Type B pancreatic cell (in vitro differentiated cells): ENCODE data around the gene SLC2A10. TPM values are rescaled to one million over a fixed set of nuclear protein-coding genes. Genes with fewer than 3 reads are reported as not detected.

ENCODE experiments used
- DNase-seq: peaks from one replicate; pipeline ENCODE4 v3.0.0; 2021; ENCODE audit warnings: mixed read lengths; ENCODE audit not compliant: unreplicated experiment; ENCODE audit errors: extremely low spot score
- H3K27ac Mint-ChIP-seq: 2 replicates; pipeline ENCODE4 v1.8.0; 2021; ENCODE audit warnings: mild to moderate bottlenecking, mixed read lengths
- H3K27me3 Mint-ChIP-seq: 2 replicates; pipeline ENCODE4 v1.8.0; 2021; ENCODE audit warnings: mixed read lengths
- H3K36me3 Mint-ChIP-seq: 2 replicates; pipeline ENCODE4 v1.8.0; 2021; ENCODE audit warnings: mixed read lengths
- H3K4me1 Mint-ChIP-seq: one replicate; pipeline ENCODE4 v1.8.0; 2021; ENCODE audit warnings: mixed read lengths; ENCODE audit not compliant: unreplicated experiment
- H3K4me3 Mint-ChIP-seq: 2 replicates; pipeline ENCODE4 v1.8.0; 2021; ENCODE audit warnings: mild to moderate bottlenecking, mixed read lengths
- H3K9me3 Mint-ChIP-seq: 2 replicates; pipeline ENCODE4 v1.8.0; 2021; ENCODE audit warnings: mixed read lengths
- CTCF ChIP-seq: fragments of 200-600 bp; sonication (generic); conservative IDR thresholded peaks from 2 replicates; pipeline ENCODE4 v1.5.0; 2021; ENCODE audit warnings: antibody characterized with exemption, mild to moderate bottlenecking
- total RNA-seq: library from RNA; stranded (reverse); gene quantifications from 2 replicates; pipeline ENCODE4 v1.2.1, GENCODE V29; 2021; ENCODE audit warnings: low replicate concordance

The SLC2A10 gene
- total RNA-seq, 1 donor from 2014 or later: 15.8 TPM

- no peak overlapping the region for H3K27ac Mint-ChIP-seq
- H3K4me3 Mint-ChIP-seq: no peak overlapping the region
- no peak for TF ChIP-seq CTCF
- no peaks in the 10 kb centered on the region for H3K4me1 Mint-ChIP-seq
- H3K27me3 Mint-ChIP-seq: no peaks in the 10 kb centered on the region
- peaks cover 13% of the 10 kb centered on the region for H3K36me3 Mint-ChIP-seq
- H3K9me3 Mint-ChIP-seq: peaks cover 7% of the 10 kb centered on the region
- DNase-seq: no peak
Observed at GRCh38 chr20:46720776-46721425, 11.5 kb downstream of the SLC2A10 start.

GRCh38 chr20:46721476-46721875 is 12.0 kb downstream of the SLC2A10 start:
- Mint-ChIP-seq H3K9me3 (peaks cover 7% of the 10 kb centered on the region), H3K27me3 (no peaks in the 10 kb centered on the region)

DNA sequence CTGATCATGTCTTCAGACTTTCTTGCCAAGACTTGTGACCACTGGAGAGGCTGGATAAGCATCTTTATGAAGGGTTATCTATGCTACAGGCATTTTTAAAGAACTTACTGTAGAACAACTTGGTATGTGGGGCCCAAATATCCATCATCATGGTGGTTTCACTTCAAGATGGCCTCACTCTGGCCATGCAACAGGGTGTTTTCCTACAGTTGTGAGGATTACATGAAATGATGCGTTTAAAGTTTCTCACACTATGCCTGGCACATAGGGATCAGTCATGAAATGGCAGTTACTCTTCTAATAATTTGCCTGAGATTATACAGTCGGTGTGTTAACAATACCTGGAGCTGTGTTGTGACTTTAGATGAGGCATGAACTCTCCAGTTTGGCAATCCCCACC is 13.0 kb downstream of the SLC2A10 start:
- Mint-ChIP-seq H3K36me3 (peaks cover 13% of the 10 kb centered on the region), H3K27me3 (no peaks in the 10 kb centered on the region), H3K4me3 (no peak overlapping the region), H3K27ac (no peak overlapping the region), H3K9me3 (peaks cover 7% of the 10 kb centered on the region), H3K4me1 (no peaks in the 10 kb centered on the region)
- TF ChIP-seq CTCF: no peak
- no peak for DNase-seq

More at GRCh38 chr20:46721476-46721875, 12.0 kb downstream of the SLC2A10 start:
- TF ChIP-seq CTCF: no peak
- Mint-ChIP-seq H3K36me3 (peaks cover 13% of the 10 kb centered on the region), H3K4me3 (no peak overlapping the region), H3K4me1 (no peaks in the 10 kb centered on the region), H3K27ac (no peak overlapping the region)
- no peak for DNase-seq

DNA sequence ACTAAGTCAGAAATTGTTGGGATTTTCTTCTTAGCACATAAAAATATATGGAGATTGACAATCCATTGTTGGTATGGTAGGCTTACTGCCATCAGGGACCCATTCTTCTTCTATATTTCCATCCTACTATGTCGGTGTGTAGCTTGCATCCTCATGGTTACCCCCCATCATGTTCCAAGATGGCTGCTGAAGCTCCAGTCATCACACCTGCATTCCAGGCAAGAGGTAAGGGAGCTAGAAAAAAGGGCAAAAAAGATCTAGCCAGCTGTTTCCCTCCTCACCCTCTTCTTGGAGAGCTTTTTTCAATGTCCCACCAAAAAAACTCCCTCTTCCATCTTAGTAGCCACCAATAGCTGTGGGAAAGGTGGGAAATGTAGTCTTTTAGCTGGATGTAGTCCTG is 13.6 kb downstream of the SLC2A10 start:
- Mint-ChIP-seq H3K9me3 (peaks cover 7% of the 10 kb centered on the region), H3K27ac (no peak overlapping the region)

DNA sequence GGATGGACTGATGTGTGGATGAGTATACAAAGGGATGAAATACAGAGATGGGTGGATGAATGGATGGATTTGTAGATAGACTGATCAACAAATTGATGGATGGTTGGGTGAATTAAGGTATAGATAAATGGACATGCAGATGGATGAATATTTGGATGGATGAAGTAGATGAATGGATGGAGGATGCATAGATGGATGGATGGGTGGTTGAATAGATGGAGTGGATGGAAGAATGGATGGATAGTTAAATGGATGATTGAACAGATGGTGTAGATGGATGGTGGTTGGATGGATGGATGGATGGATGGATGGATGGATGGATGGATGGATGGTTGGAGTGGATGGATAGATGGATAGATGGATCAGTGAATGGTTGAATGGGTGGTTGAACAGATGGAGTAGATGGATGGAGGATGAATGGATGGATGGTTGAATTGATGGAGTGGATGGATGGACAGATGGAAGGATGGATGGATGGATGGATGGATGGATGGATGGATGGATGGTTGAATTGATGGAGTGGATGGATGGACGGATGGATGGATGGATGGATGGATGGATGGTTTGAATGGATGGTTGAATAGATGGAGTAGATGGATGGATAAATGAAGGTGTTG is 15.0 kb downstream of the SLC2A10 start:
- H3K36me3 Mint-ChIP-seq: peaks cover 13% of the 10 kb centered on the region
- no peaks in the 10 kb centered on the region for H3K27me3 Mint-ChIP-seq
- H3K27ac Mint-ChIP-seq: no peak overlapping the region
- no peak for TF ChIP-seq CTCF
- peaks cover 7% of the 10 kb centered on the region for H3K9me3 Mint-ChIP-seq
- no peak for DNase-seq
- H3K4me1 Mint-ChIP-seq: no peaks in the 10 kb centered on the region
- H3K4me3 Mint-ChIP-seq: no peak overlapping the region

More for the DNA sequence above, 13.6 kb downstream of the SLC2A10 start:
- peaks cover 13% of the 10 kb centered on the region for H3K36me3 Mint-ChIP-seq
- DNase-seq: no peak
- no peaks in the 10 kb centered on the region for H3K4me1 Mint-ChIP-seq
- H3K4me3 Mint-ChIP-seq: no peak overlapping the region
- H3K27me3 Mint-ChIP-seq: no peaks in the 10 kb centered on the region
- TF ChIP-seq CTCF: no peak
